Hepatocyte (in vitro differentiated cells): Measurements from ENCODE around the gene CFAP77.

Source experiments
- CTCF ChIP-seq: fragments of 200-600 bp; sonication (generic); IDR thresholded peaks from 2 replicates; pipeline ENCODE4 v1.5.1; 2016; ENCODE audit warnings: antibody characterized with exemption, mild to moderate bottlenecking; ENCODE audit not compliant: poor library complexity
- EZH2 ChIP-seq: fragments of 200-600 bp; sonication (generic); IDR thresholded peaks from 2 replicates; pipeline ENCODE4 v1.6.1; 2016; ENCODE audit warnings: antibody characterized with exemption, mild to moderate bottlenecking, borderline replicate concordance
- EZH2phosphoT487 ChIP-seq: fragments of 200-600 bp; sonication (generic); IDR thresholded peaks from one replicate; pipeline ENCODE4 v1.6.1; 2018; ENCODE audit warnings: antibody characterized with exemption, mild to moderate bottlenecking, low read depth, moderate library complexity; ENCODE audit not compliant: unreplicated experiment, severe bottlenecking

DNA sequence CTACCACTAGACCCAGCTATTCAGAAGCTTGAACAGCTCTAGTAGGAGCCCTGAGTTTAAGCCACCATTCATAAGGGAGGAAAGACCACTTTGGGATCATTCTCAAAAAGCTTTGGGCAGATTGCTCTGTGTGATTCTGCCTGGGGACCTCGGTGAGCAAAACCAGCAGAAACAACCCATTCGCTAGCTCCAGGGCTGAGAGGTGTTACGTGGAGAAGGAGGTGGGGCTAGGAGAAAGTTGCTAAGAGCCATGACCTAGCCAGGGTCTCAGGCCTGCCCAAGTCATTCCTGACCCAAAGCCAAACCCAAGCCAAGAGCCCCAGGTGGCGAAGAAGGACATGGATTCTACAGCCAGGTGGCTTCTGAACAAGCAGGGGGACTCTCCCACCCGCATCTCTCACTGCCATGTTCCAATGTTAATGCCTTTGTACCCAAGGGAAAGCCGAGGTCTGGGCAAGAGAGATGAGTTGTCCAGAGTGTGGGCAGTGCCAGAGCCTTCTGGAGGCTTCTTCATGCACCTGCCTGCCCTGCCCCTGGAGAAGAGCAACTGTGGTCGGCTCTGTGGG lies 168.4 kb downstream of the CFAP77 start:
- TF ChIP-seq EZH2, result no peak
- no peak for TF ChIP-seq CTCF
- TF ChIP-seq EZH2phosphoT487, result no peak
